ENCODE results near the gene RAB24.
"Not testable (repeated sequence)": the region's sequence is repeated elsewhere in the genome, so short reads cannot be mapped to it uniquely, and the experiment has no call there.

RAB24 gene

DNA sequence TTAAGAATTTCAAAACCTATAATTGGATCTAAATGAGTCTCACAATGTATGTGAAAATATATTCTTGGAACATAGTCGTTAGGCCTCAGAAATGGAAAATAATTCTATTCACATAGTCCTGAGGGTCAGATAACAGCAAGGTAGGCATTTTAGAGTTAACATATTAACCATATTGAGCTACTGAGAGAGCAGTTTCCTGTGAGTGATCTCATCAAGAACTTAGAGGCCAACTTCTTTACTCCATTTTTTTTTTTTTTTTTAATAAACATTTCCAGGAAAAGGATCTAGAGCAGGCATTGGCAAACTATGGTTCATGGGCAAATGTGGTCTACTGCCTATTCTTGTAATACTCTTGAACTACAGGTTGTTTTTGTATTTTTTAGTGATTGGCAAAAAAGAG is 26.6 kb downstream of the RAB24 start:
- Histone ChIP-seq H3K4me3 (ENCODE audit: low read length) (no peak overlapping the region), H3K36me3 (ENCODE audit: insufficient read depth, low read length) (peaks cover 94% of the 10 kb centered on the region), H3K27me3 (ENCODE audit: insufficient read depth, low read length) (no peaks in the 10 kb centered on the region), H3K9ac (ENCODE audit: low read depth, low read length) (no peak overlapping the region), H3K9me3 (ENCODE audit: insufficient read depth, low read depth, low read length) (no peaks in the 10 kb centered on the region), H3K27ac (ENCODE audit: low read depth, low read length) (no peak overlapping the region), H3K4me1 (ENCODE audit: insufficient read depth, low read length) (no peaks in the 10 kb centered on the region)
- 100% methylated on average over 1 of the region's 1 CpG for WGBS

DNA sequence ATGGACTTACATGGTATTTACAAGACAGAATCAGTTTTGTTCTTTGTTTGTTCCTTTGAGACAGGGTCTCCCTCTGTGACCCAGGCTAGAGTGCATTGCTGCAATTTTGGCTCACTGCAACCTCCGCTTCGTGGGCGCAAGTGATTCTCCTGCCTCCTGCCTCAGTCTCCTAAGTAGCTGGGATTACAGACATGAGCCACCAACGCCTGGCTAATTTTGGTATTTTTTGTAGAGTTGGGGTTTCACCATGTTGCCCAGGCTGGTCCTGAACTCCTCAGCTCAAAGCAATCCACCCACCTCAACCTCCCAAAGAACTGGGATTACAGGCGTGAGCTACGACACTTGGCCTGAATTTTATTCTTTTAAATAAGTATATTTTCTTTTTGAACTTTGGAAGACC is 27.6 kb downstream of the RAB24 start:
- H3K27me3 ChIP-seq (ENCODE audit: insufficient read depth, low read length): no peaks in the 10 kb centered on the region
- no peak overlapping the region for H3K27ac ChIP-seq (ENCODE audit: low read depth, low read length)
- 95% methylated on average over 3 of the region's 6 CpGs for WGBS
- peaks cover 94% of the 10 kb centered on the region for H3K36me3 ChIP-seq (ENCODE audit: insufficient read depth, low read length)
- H3K4me1 ChIP-seq (ENCODE audit: insufficient read depth, low read length): no peaks in the 10 kb centered on the region
- no peak overlapping the region for H3K9ac ChIP-seq (ENCODE audit: low read depth, low read length)
- H3K9me3 ChIP-seq (ENCODE audit: insufficient read depth, low read depth, low read length): no peaks in the 10 kb centered on the region
- H3K4me3 ChIP-seq (ENCODE audit: low read length): no peak overlapping the region

DNA sequence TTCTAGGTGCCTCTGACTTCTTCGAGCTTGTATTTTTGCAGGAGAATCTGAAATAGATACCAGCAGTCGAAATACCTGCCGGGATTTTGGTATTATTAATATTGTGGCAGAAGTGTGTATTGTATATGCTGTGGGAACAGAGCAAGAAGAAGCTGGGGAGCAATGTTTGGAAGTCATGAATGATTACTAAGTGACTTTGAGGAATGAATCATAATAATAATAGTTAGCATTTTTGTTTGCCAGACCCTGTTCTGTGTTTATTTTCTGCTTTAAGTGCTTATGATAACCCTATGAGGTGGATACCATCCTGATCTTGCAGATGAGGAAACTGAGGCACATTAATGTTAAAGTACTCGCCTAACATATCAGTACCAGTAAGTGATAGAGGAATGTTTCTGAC is 32.4 kb downstream of the RAB24 start:
- Histone ChIP-seq H3K36me3 (ENCODE audit: insufficient read depth, low read length) (peaks cover 97% of the 10 kb centered on the region), H3K9ac (ENCODE audit: low read depth, low read length) (no peak overlapping the region), H3K4me1 (ENCODE audit: insufficient read depth, low read length) (no peaks in the 10 kb centered on the region), H3K27me3 (ENCODE audit: insufficient read depth, low read length) (no peaks in the 10 kb centered on the region), H3K27ac (ENCODE audit: low read depth, low read length) (no peak overlapping the region), H3K4me3 (ENCODE audit: low read length) (no peak overlapping the region), H3K9me3 (ENCODE audit: insufficient read depth, low read depth, low read length) (no peaks in the 10 kb centered on the region)
- WGBS: 94% methylated on average over 4 of the region's 4 CpGs

DNA sequence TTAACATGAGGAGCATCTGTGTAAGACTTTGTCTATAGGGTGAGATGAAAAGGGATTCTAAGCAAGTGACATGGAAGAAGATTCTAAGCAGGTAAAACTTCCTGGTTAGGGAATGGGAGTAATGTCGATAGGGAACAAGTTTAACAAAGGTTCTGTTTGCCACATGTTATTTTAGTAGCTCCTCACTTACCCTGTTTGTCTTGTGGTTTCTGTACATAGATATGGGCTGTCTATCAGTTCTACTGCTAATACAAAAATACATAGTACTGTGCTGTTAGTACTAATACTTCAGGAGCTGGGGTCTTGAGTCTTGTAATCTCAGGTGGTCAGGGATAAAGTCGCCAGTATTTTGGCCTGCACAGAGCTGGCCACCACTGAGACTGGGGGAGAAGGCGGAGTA is 32.9 kb downstream of the RAB24 start:
- H3K9me3 ChIP-seq (ENCODE audit: insufficient read depth, low read depth, low read length): no peaks in the 10 kb centered on the region
- no peak overlapping the region for H3K27ac ChIP-seq (ENCODE audit: low read depth, low read length)
- H3K36me3 ChIP-seq (ENCODE audit: insufficient read depth, low read length): peaks cover 97% of the 10 kb centered on the region

DNA sequence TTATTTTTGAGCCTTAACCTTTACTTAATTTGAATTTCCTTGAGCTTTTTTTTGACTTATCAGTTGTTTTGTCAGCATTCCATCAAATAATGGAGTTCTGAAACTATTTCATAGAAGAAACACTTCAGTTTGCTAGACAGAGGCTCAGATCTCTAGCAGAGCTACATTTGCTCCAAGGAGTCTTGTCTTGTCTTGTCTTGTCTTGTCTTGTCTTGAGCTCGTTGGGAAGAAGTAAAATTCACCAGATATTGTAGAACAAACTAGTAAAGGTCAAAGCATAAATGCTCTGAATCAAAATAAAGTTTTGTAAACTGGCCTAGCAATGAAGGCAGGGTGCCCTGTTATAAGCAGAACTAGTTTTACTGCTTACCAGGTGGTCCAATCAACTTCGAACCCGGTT is 33.5 kb downstream of the RAB24 start:
- H3K36me3 ChIP-seq (ENCODE audit: insufficient read depth, low read length): peaks cover 97% of the 10 kb centered on the region
- no peak overlapping the region for H3K4me3 ChIP-seq (ENCODE audit: low read length)
- H3K27me3 ChIP-seq (ENCODE audit: insufficient read depth, low read length): no peaks in the 10 kb centered on the region
- no peaks in the 10 kb centered on the region for H3K9me3 ChIP-seq (ENCODE audit: insufficient read depth, low read depth, low read length)
- H3K9ac ChIP-seq (ENCODE audit: low read depth, low read length): no peak overlapping the region
- WGBS: 94% methylated on average over 3 of the region's 3 CpGs
- no peak overlapping the region for H3K27ac ChIP-seq (ENCODE audit: low read depth, low read length)
- no peaks in the 10 kb centered on the region for H3K4me1 ChIP-seq (ENCODE audit: insufficient read depth, low read length)

More for the DNA sequence above, 32.9 kb downstream of the RAB24 start:
- Histone ChIP-seq H3K4me1 (ENCODE audit: insufficient read depth, low read length) (no peaks in the 10 kb centered on the region), H3K4me3 (ENCODE audit: low read length) (no peak overlapping the region), H3K9ac (ENCODE audit: low read depth, low read length) (no peak overlapping the region), H3K27me3 (ENCODE audit: insufficient read depth, low read length) (no peaks in the 10 kb centered on the region)
- 93% methylated on average over 3 of the region's 3 CpGs for WGBS

DNA sequence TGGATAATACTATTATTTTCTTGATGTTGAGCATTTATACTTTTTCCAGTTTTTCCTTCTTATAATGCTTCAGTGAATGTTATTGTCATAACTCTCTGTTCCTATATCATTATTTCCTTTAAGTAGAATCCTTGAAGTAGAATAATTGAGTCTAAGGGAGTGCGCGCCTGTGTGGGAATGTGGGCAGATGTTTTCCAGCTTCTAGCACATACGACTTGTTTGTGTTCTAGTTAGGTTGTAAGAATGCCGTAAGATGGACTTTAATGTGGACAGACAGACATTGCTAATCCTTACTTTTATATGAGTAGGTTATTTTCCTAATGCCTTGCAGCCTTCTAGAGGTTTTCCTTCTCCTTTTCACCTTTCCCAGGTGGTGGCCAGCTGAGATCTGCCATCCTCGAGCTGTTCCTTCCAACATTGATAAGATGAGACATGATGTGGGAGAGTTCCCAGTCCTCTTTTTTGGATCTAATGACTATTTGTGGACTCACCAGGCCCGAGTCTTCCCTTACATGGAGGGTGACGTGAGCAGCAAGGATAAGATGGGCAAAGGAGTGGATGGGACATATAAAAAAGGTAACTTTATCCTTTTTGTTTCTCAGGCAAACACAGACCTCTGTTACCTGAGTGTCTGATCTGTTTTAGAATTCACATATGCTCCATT is 34.2 kb downstream of the RAB24 start:
- H3K9me3 ChIP-seq (ENCODE audit: insufficient read depth, low read depth, low read length): no peaks in the 10 kb centered on the region
- peaks cover 97% of the 10 kb centered on the region for H3K36me3 ChIP-seq (ENCODE audit: insufficient read depth, low read length)
- H3K4me3 ChIP-seq (ENCODE audit: low read length): no peak overlapping the region
- no peak overlapping the region for H3K27ac ChIP-seq (ENCODE audit: low read depth, low read length)
- H3K27me3 ChIP-seq (ENCODE audit: insufficient read depth, low read length): no peaks in the 10 kb centered on the region
- 97% methylated on average over 7 of the region's 7 CpGs for WGBS
- H3K9ac ChIP-seq (ENCODE audit: low read depth, low read length): no peak overlapping the region
- no peaks in the 10 kb centered on the region for H3K4me1 ChIP-seq (ENCODE audit: insufficient read depth, low read length)

DNA sequence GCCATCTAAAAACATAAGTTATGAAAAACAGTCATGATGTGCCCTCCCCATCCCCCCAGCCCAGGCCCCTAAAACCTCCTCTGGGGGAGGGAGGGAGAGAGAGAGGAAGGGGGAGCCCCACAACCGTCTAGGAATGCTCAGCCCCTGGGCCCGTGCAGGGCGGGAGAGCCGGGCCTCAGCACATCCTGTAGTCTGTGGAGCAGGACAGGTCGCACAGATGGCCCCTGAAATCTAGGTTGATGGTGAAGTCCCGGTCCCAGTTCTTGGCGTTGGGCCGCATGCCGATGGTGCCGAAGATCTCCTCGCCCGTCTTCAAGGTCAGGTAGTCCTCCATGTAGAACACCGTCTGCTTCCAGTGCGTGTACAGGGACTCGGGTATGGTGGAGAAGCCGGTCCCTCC is 38.1 kb downstream of the RAB24 start:
- no peak overlapping the region for H3K27ac ChIP-seq (ENCODE audit: low read depth, low read length)
- no peak overlapping the region for H3K9ac ChIP-seq (ENCODE audit: low read depth, low read length)
- no peak overlapping the region for H3K4me3 ChIP-seq (ENCODE audit: low read length)
- H3K4me1 ChIP-seq (ENCODE audit: insufficient read depth, low read length): no peaks in the 10 kb centered on the region
- no peaks in the 10 kb centered on the region for H3K27me3 ChIP-seq (ENCODE audit: insufficient read depth, low read length)
- no peaks in the 10 kb centered on the region for H3K9me3 ChIP-seq (ENCODE audit: insufficient read depth, low read depth, low read length)
- WGBS: 96% methylated on average over 16 of the region's 16 CpGs
- H3K36me3 ChIP-seq (ENCODE audit: insufficient read depth, low read length): peaks cover 98% of the 10 kb centered on the region

DNA sequence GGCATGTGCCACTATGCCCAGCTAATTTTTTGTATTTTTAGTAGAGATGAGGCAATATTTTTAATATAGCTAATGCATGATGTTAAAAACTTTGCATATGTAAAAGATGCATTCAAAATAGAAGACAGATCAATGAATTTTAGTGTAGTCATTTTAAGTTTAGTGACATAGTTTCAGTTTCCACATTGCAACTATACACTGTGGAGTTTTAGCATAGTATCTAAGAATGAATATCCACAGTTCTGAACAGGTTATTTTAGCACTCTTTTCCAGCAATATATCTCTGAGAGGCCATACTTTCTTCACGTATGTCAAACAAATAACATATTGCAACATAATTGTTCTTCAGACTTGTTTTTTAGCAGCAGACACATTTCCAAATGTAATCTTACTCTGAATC is 39.3 kb downstream of the RAB24 start:
- no peak overlapping the region for H3K9ac ChIP-seq (ENCODE audit: low read depth, low read length)
- H3K4me1 ChIP-seq (ENCODE audit: insufficient read depth, low read length): no peaks in the 10 kb centered on the region
- no peaks in the 10 kb centered on the region for H3K9me3 ChIP-seq (ENCODE audit: insufficient read depth, low read depth, low read length)
- peaks cover 98% of the 10 kb centered on the region for H3K36me3 ChIP-seq (ENCODE audit: insufficient read depth, low read length)
- no peak overlapping the region for H3K4me3 ChIP-seq (ENCODE audit: low read length)
- WGBS: 93% methylated on average over 1 of the region's 1 CpG
- no peaks in the 10 kb centered on the region for H3K27me3 ChIP-seq (ENCODE audit: insufficient read depth, low read length)
- no peak overlapping the region for H3K27ac ChIP-seq (ENCODE audit: low read depth, low read length)

DNA sequence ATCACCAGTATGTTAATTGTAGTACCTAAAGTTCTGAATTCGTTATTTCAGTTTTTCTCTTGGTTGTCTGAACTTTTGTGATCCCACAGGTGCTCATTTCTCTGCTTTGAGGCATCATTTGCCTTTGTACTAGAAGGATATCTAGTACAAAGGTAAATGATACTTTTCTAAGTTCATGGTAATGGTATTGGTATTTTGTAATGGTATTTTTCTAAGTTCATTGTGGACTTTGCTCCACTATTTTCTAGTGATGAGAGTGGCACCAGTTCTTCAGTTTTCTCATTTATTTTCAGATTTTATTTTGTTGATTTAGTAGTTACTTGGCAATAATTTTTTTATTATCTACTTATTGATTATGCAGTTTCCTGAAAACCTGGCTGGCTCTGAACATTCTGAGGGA is 42.0 kb downstream of the RAB24 start:
- Histone ChIP-seq H3K27me3 (ENCODE audit: insufficient read depth, low read length) (no peaks in the 10 kb centered on the region), H3K27ac (ENCODE audit: low read depth, low read length) (no peak overlapping the region), H3K9ac (ENCODE audit: low read depth, low read length) (no peak overlapping the region), H3K36me3 (ENCODE audit: insufficient read depth, low read length) (peaks cover 99% of the 10 kb centered on the region), H3K4me3 (ENCODE audit: low read length) (no peak overlapping the region), H3K4me1 (ENCODE audit: insufficient read depth, low read length) (no peaks in the 10 kb centered on the region), H3K9me3 (ENCODE audit: insufficient read depth, low read depth, low read length) (no peaks in the 10 kb centered on the region)
- WGBS: 95% methylated on average over 1 of the region's 1 CpG

DNA sequence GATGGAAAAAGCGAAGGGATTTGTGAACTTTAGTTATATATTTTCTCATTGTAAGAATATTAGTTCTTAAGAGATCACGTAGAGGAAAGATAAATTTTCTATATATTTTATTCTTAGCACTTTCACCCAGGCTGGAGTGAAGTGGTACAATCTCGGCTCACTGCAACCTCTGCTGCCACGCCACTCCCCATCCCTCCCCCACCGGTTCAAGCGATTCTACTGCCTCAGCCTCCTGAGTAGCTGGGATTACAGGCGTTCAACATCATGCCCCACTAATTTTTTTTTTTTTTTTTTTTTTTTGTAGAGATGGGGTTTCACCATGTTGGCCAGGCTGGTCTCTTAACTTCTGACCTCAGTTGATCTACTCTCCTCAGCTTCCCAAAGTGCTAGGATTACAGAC is 42.6 kb downstream of the RAB24 start:
- no peaks in the 10 kb centered on the region for H3K4me1 ChIP-seq (ENCODE audit: insufficient read depth, low read length)
- no peaks in the 10 kb centered on the region for H3K27me3 ChIP-seq (ENCODE audit: insufficient read depth, low read length)
- no peak overlapping the region for H3K27ac ChIP-seq (ENCODE audit: low read depth, low read length)
- peaks cover 99% of the 10 kb centered on the region for H3K36me3 ChIP-seq (ENCODE audit: insufficient read depth, low read length)
- H3K4me3 ChIP-seq (ENCODE audit: low read length): no peak overlapping the region
- no peaks in the 10 kb centered on the region for H3K9me3 ChIP-seq (ENCODE audit: insufficient read depth, low read depth, low read length)
- H3K9ac ChIP-seq (ENCODE audit: low read depth, low read length): no peak overlapping the region
- WGBS: 90% methylated on average over 4 of the region's 7 CpGs

DNA sequence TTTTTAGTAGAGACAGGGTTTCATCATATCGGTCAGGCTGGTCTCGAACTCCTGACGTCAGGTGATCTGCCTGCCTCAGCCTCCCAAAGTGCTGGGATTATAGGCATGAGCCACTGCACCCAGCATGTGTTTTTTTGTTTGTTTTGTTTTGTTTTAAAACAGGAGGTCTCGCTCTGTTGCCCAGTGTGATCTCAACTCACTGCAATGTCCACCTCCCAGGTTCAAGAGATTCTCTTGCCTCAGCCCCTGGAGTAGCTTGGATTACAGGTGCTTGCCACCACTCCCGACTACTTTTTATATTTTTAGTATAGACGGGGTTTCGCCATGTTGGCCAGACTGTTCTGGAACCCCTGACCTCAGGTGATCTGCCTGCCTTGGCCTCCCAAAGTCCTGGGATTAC is 44.8 kb downstream of the RAB24 start:
- not testable (repeated sequence) for H3K9ac ChIP-seq (ENCODE audit: low read depth, low read length); H3K4me1 ChIP-seq (ENCODE audit: insufficient read depth, low read length); H3K27ac ChIP-seq (ENCODE audit: low read depth, low read length); H3K9me3 ChIP-seq (ENCODE audit: insufficient read depth, low read depth, low read length); H3K4me3 ChIP-seq (ENCODE audit: low read length); H3K27me3 ChIP-seq (ENCODE audit: insufficient read depth, low read length)
- peaks cover 99% of the 10 kb centered on the region for H3K36me3 ChIP-seq (ENCODE audit: insufficient read depth, low read length)
- 96% methylated on average over 7 of the region's 7 CpGs for WGBS

DNA sequence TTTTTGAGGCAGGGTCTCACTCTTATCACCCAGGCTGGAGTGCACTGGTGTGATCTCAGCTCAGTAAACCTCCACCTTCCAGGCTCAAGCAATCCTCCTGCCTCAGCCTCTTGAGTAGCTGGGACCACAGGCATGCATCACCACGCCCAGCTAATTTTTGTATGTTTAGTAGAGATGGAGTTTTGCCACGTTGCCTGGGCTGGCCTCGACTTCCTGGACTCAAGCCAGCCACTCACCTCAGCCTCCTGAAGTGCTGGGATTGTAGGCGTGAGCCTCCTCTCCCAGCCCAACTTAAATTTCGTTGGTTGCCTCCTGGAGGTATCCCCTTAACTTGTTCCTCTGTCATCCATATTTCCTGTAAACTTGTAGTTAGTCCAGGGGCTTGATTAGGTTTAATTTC is 47.2 kb downstream of the RAB24 start:
- no peak overlapping the region for H3K4me3 ChIP-seq (ENCODE audit: low read length)

More for the DNA sequence above, 47.2 kb downstream of the RAB24 start:
- Histone ChIP-seq H3K9ac (ENCODE audit: low read depth, low read length) (no peak overlapping the region), H3K36me3 (ENCODE audit: insufficient read depth, low read length) (peaks cover 99% of the 10 kb centered on the region), H3K9me3 (ENCODE audit: insufficient read depth, low read depth, low read length) (no peaks in the 10 kb centered on the region), H3K4me1 (ENCODE audit: insufficient read depth, low read length) (no peaks in the 10 kb centered on the region), H3K27me3 (ENCODE audit: insufficient read depth, low read length) (no peaks in the 10 kb centered on the region), H3K27ac (ENCODE audit: low read depth, low read length) (no peak overlapping the region)
- WGBS: 91% methylated on average over 5 of the region's 5 CpGs

All from HUES64 (cell line).